GM23338 (cell line): ENCODE data around the gene CDKAL1. TPM values are rescaled to one million over a fixed set of nuclear protein-coding genes. Genes with fewer than 3 reads are reported as not detected.

Experiments
- ATAC-seq: fragments of 200-7000 bp; cut with Tn5 transposase; 3 replicates; pipeline ENCODE4 v1.9.1; 2020
- DNase-seq: peaks from one replicate; pipeline ENCODE4 v3.0.0-alpha.2; 2015; ENCODE audit warnings: low spot score
- H2AFZ ChIP-seq: fragments of 200-600 bp; sonication (generic); 2 replicates; pipeline ENCODE4 v1.8.0; 2016; ENCODE audit warnings: antibody characterized with exemption, mild to moderate bottlenecking, moderate library complexity
- H3F3A ChIP-seq: fragments of 200-600 bp; sonication (generic); replicated peaks from 2 replicates; pipeline ENCODE4 v1.8.0; 2017; ENCODE audit warnings: antibody characterized with exemption, mixed run types, low read depth
- H3K27ac ChIP-seq: fragments of 200-600 bp; sonication (generic); 2 replicates; pipeline ENCODE4 v1.6.1; 2016; ENCODE audit warnings: low read depth
- H3K27me3 ChIP-seq: fragments of 200-600 bp; sonication (generic); 2 replicates; pipeline ENCODE4 v1.8.0; 2016; ENCODE audit warnings: mild to moderate bottlenecking, mixed run types, moderate library complexity; ENCODE audit not compliant: insufficient read depth
- H3K36me3 ChIP-seq: fragments of 200-600 bp; sonication (generic); 2 replicates; pipeline ENCODE4 v1.8.0; 2016; ENCODE audit warnings: mild to moderate bottlenecking; ENCODE audit not compliant: insufficient read depth
- H3K4me1 ChIP-seq: fragments of 200-600 bp; sonication (generic); 2 replicates; pipeline ENCODE4 v1.8.0; 2016; ENCODE audit warnings: mild to moderate bottlenecking, moderate library complexity; ENCODE audit not compliant: insufficient read depth
- H3K4me2 ChIP-seq: fragments of 200-600 bp; sonication (generic); 2 replicates; pipeline ENCODE4 v1.7.1; 2017; ENCODE audit warnings: mixed run types
- H3K4me3 ChIP-seq: fragments of 200-600 bp; sonication (generic); 2 replicates; pipeline ENCODE4 v1.6.1; 2016; ENCODE audit warnings: mixed run types
- H3K79me2 ChIP-seq: fragments of 200-600 bp; sonication (generic); replicated peaks from 2 replicates; pipeline ENCODE4 v1.8.0; 2017; ENCODE audit warnings: mild to moderate bottlenecking; ENCODE audit not compliant: insufficient read depth
- H3K9me2 ChIP-seq: fragments of 200-600 bp; sonication (generic); 2 replicates; pipeline ENCODE4 v1.8.0; 2017; ENCODE audit not compliant: insufficient read depth
- H4K20me1 ChIP-seq: fragments of 200-600 bp; sonication (generic); replicated peaks from 2 replicates; pipeline ENCODE4 v1.8.0; 2017; ENCODE audit warnings: mild to moderate bottlenecking; ENCODE audit not compliant: insufficient read depth
- H3K27ac Mint-ChIP-seq: 2 replicates; pipeline ENCODE4 v1.8.0; 2020; ENCODE audit warnings: inconsistent platforms, mild to moderate bottlenecking, moderate library complexity, mixed read lengths
- H3K27me3 Mint-ChIP-seq: 3 replicates; pipeline ENCODE4 v1.8.0; 2022; ENCODE audit warnings: low read depth, mild to moderate bottlenecking, moderate library complexity, mixed read lengths, inconsistent platforms; ENCODE audit not compliant: insufficient read depth, poor library complexity
- H3K36me3 Mint-ChIP-seq: 3 replicates; pipeline ENCODE4 v1.8.0; 2021; ENCODE audit warnings: low read depth, mild to moderate bottlenecking, inconsistent platforms, moderate library complexity, mixed read lengths
- H3K4me1 Mint-ChIP-seq: 3 replicates; pipeline ENCODE4 v1.8.0; 2020; ENCODE audit warnings: mild to moderate bottlenecking, inconsistent platforms, mixed read lengths
- H3K4me3 Mint-ChIP-seq: 3 replicates; pipeline ENCODE4 v1.8.0; 2021; ENCODE audit warnings: moderate library complexity, mild to moderate bottlenecking, inconsistent platforms, mixed read lengths
- H3K9me3 Mint-ChIP-seq: 3 replicates; pipeline ENCODE4 v1.8.0; 2020; ENCODE audit warnings: moderate library complexity, mild to moderate bottlenecking, inconsistent platforms, mixed read lengths
- CREB1 ChIP-seq: fragments of 250-450 bp; sonication (Bioruptor Pico); IDR thresholded peaks from 2 replicates; pipeline ENCODE4 v1.5.0; 2020; ENCODE audit warnings: low read depth, mild to moderate bottlenecking, moderate library complexity
- EZH2 ChIP-seq: fragments of 200-600 bp; sonication (generic); IDR thresholded peaks from one replicate; pipeline ENCODE4 v1.8.0; 2017; ENCODE audit warnings: antibody characterized with exemption, mild to moderate bottlenecking, low read depth; ENCODE audit not compliant: unreplicated experiment
- EZH2phosphoT487 ChIP-seq: fragments of 200-600 bp; sonication (generic); IDR thresholded peaks from one replicate; pipeline ENCODE4 v1.8.1; 2018; ENCODE audit warnings: antibody characterized with exemption; ENCODE audit not compliant: unreplicated experiment
- JUNB ChIP-seq: IDR thresholded peaks from one replicate; pipeline ENCODE4 v1.6.1; 2016; ENCODE audit warnings: antibody characterized with exemption; ENCODE audit not compliant: unreplicated experiment
- NANOG ChIP-seq: IDR thresholded peaks from 2 replicates; pipeline ENCODE4 v1.6.1; 2016; ENCODE audit warnings: antibody characterized with exemption, borderline replicate concordance
- POLR2AphosphoS5 ChIP-seq: IDR thresholded peaks from 2 replicates; pipeline ENCODE4 v1.6.1; 2016; ENCODE audit warnings: antibody characterized with exemption, low read depth
- STAT1 ChIP-seq: IDR thresholded peaks from one replicate; pipeline ENCODE4 v1.6.1; 2016; ENCODE audit warnings: antibody characterized with exemption; ENCODE audit not compliant: unreplicated experiment
- ZNF114 ChIP-seq: fragments of 250-450 bp; sonication (Bioruptor Pico); IDR thresholded peaks from 2 replicates; pipeline ENCODE4 v1.5.0; 2020; ENCODE audit warnings: mild to moderate bottlenecking, moderate library complexity
- ZNF331 ChIP-seq: fragments of 250-450 bp; sonication (Bioruptor Pico); IDR thresholded peaks from 2 replicates; pipeline ENCODE4 v1.5.0; 2020; ENCODE audit warnings: low read depth, mild to moderate bottlenecking, moderate library complexity
- polyA plus RNA-seq: library from polyadenylated mRNA; unstranded; fragments of >200 nt; fragmentation: Nextera tagmentation; extraction: Ambion mirVana; gene quantifications from 2 replicates; pipeline ENCODE4 v1.2.1, GENCODE V29; 2016
- total RNA-seq: library from RNA; depleted of rRNA; stranded (reverse); fragments of >200 nt; shearing (Covaris generic); gene quantifications from 2 replicates; pipeline ENCODE4 v1.2.3, GENCODE V29; 2014
- TF ChIP-seq, protein P1 (sequence below), 2 experiments: fragments of 200-600 bp in 1 of 2; sonication (generic) in 1 of 2; conservative IDR thresholded peaks; 2 replicates each; pipeline versions ENCODE4 v1.5.1 to v1.6.1; 2016 to 2017; ENCODE audit warnings: antibody characterized with exemption in 2 of 2, low read depth in 2 of 2, mild to moderate bottlenecking in 2 of 2, moderate library complexity in 1 of 2
- TF ChIP-seq, protein P2 (sequence below): IDR thresholded peaks from 2 replicates; pipeline ENCODE4 v1.6.1; 2016; ENCODE audit warnings: antibody characterized with exemption
- TF ChIP-seq, protein P3 (sequence below): IDR thresholded peaks from one replicate; pipeline ENCODE4 v1.6.1; 2018; ENCODE audit warnings: antibody characterized with exemption; ENCODE audit not compliant: unreplicated experiment
- TF ChIP-seq, protein P4 (sequence below): fragments of 250-450 bp; sonication (Bioruptor Pico); IDR thresholded peaks from 2 replicates; pipeline ENCODE4 v1.5.0; 2020; ENCODE audit warnings: mild to moderate bottlenecking, moderate library complexity

Gene CDKAL1
- total and polyA plus RNA-seq, 2 experiments from 2014 or later, result 17.8 to 35.0 TPM

DNA sequence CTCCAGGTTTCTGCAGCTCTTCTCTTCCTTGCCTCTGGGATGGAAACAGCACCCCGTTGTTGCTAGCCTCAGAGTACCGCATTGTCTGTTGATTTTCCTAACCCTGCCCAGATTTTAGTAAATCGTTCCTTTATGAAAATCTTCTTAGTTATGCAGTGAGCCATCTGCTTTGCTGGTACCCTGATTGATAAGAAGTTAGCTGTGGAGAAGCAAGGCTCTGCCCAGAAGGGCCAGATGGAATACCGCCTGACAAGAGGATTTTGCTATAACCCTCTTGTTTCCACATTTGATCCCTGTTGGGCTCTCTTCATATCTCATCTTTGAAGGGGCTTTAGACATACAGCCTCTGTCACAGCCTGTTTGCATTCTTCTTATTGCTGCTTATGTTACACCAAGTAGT lies 229.0 kb downstream of the CDKAL1 start (continued):
- TF ChIP-seq CREB1 (CRISPR knock-in tag) (no peak), ZNF331 (no peak), EZH2phosphoT487 (no peak)

DNA sequence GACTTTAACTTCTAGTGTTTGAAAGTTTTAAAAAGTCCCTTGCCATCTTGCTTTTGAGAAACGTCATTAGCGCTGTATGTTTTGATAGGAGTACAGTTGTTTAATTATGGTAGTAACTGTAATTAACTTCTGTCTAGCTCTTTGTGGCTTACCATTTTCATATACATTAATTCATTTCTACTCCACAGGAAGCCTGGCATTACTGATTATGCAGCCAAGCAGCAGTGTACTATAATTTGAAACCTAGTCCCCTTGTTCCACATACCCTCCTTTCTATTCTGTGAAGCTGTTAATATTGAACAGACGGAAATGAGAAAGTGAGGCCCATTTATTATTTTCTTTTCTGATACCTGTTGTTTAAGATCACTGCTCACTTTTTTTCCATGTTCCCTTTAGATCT lies 235.4 kb downstream of the CDKAL1 start:
- Histone ChIP-seq H3K9me2 (no peaks in the 10 kb centered on the region), H3K27ac (no peak overlapping the region), H4K20me1 (no peaks in the 10 kb centered on the region), H3K4me1 (peaks cover 19% of the 10 kb centered on the region), H3K79me2 (no peaks in the 10 kb centered on the region), H3F3A (no peaks in the 10 kb centered on the region), H2AFZ (no peak overlapping the region), H3K36me3 (no peaks in the 10 kb centered on the region), H3K4me3 (no peak overlapping the region), H3K27me3 (no peaks in the 10 kb centered on the region), H3K4me2 (no peak overlapping the region)
- no peaks in the 10 kb centered on the region for H3K9me3 Mint-ChIP-seq
- peaks cover 29% of the 10 kb centered on the region for H3K4me1 Mint-ChIP-seq
- no peak overlapping the region for H3K4me3 Mint-ChIP-seq
- no peak overlapping the region for H3K27ac Mint-ChIP-seq
- H3K27me3 Mint-ChIP-seq, result no peaks in the 10 kb centered on the region
- no peaks in the 10 kb centered on the region for H3K36me3 Mint-ChIP-seq
- no peak for DNase-seq
- TF ChIP-seq EZH2 (no peak), EZH2phosphoT487 (no peak), JUNB (no peak), CREB1 (CRISPR knock-in tag) (no peak), STAT1 (no peak), POLR2AphosphoS5 (no peak), ZNF331 (no peak), ZNF114 (no peak), NANOG (no peak)
- TF ChIP-seq, protein P1, sequence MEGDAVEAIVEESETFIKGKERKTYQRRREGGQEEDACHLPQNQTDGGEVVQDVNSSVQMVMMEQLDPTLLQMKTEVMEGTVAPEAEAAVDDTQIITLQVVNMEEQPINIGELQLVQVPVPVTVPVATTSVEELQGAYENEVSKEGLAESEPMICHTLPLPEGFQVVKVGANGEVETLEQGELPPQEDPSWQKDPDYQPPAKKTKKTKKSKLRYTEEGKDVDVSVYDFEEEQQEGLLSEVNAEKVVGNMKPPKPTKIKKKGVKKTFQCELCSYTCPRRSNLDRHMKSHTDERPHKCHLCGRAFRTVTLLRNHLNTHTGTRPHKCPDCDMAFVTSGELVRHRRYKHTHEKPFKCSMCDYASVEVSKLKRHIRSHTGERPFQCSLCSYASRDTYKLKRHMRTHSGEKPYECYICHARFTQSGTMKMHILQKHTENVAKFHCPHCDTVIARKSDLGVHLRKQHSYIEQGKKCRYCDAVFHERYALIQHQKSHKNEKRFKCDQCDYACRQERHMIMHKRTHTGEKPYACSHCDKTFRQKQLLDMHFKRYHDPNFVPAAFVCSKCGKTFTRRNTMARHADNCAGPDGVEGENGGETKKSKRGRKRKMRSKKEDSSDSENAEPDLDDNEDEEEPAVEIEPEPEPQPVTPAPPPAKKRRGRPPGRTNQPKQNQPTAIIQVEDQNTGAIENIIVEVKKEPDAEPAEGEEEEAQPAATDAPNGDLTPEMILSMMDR (conservative IDR thresholded peaks at IDR 0.05; ENCODE audit: low read depth in 2 of 2), result no peak
- TF ChIP-seq, protein P2, sequence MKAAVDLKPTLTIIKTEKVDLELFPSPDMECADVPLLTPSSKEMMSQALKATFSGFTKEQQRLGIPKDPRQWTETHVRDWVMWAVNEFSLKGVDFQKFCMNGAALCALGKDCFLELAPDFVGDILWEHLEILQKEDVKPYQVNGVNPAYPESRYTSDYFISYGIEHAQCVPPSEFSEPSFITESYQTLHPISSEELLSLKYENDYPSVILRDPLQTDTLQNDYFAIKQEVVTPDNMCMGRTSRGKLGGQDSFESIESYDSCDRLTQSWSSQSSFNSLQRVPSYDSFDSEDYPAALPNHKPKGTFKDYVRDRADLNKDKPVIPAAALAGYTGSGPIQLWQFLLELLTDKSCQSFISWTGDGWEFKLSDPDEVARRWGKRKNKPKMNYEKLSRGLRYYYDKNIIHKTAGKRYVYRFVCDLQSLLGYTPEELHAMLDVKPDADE, result no peak
- TF ChIP-seq, protein P3, sequence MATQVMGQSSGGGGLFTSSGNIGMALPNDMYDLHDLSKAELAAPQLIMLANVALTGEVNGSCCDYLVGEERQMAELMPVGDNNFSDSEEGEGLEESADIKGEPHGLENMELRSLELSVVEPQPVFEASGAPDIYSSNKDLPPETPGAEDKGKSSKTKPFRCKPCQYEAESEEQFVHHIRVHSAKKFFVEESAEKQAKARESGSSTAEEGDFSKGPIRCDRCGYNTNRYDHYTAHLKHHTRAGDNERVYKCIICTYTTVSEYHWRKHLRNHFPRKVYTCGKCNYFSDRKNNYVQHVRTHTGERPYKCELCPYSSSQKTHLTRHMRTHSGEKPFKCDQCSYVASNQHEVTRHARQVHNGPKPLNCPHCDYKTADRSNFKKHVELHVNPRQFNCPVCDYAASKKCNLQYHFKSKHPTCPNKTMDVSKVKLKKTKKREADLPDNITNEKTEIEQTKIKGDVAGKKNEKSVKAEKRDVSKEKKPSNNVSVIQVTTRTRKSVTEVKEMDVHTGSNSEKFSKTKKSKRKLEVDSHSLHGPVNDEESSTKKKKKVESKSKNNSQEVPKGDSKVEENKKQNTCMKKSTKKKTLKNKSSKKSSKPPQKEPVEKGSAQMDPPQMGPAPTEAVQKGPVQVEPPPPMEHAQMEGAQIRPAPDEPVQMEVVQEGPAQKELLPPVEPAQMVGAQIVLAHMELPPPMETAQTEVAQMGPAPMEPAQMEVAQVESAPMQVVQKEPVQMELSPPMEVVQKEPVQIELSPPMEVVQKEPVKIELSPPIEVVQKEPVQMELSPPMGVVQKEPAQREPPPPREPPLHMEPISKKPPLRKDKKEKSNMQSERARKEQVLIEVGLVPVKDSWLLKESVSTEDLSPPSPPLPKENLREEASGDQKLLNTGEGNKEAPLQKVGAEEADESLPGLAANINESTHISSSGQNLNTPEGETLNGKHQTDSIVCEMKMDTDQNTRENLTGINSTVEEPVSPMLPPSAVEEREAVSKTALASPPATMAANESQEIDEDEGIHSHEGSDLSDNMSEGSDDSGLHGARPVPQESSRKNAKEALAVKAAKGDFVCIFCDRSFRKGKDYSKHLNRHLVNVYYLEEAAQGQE, result no peak
- TF ChIP-seq, protein P4, sequence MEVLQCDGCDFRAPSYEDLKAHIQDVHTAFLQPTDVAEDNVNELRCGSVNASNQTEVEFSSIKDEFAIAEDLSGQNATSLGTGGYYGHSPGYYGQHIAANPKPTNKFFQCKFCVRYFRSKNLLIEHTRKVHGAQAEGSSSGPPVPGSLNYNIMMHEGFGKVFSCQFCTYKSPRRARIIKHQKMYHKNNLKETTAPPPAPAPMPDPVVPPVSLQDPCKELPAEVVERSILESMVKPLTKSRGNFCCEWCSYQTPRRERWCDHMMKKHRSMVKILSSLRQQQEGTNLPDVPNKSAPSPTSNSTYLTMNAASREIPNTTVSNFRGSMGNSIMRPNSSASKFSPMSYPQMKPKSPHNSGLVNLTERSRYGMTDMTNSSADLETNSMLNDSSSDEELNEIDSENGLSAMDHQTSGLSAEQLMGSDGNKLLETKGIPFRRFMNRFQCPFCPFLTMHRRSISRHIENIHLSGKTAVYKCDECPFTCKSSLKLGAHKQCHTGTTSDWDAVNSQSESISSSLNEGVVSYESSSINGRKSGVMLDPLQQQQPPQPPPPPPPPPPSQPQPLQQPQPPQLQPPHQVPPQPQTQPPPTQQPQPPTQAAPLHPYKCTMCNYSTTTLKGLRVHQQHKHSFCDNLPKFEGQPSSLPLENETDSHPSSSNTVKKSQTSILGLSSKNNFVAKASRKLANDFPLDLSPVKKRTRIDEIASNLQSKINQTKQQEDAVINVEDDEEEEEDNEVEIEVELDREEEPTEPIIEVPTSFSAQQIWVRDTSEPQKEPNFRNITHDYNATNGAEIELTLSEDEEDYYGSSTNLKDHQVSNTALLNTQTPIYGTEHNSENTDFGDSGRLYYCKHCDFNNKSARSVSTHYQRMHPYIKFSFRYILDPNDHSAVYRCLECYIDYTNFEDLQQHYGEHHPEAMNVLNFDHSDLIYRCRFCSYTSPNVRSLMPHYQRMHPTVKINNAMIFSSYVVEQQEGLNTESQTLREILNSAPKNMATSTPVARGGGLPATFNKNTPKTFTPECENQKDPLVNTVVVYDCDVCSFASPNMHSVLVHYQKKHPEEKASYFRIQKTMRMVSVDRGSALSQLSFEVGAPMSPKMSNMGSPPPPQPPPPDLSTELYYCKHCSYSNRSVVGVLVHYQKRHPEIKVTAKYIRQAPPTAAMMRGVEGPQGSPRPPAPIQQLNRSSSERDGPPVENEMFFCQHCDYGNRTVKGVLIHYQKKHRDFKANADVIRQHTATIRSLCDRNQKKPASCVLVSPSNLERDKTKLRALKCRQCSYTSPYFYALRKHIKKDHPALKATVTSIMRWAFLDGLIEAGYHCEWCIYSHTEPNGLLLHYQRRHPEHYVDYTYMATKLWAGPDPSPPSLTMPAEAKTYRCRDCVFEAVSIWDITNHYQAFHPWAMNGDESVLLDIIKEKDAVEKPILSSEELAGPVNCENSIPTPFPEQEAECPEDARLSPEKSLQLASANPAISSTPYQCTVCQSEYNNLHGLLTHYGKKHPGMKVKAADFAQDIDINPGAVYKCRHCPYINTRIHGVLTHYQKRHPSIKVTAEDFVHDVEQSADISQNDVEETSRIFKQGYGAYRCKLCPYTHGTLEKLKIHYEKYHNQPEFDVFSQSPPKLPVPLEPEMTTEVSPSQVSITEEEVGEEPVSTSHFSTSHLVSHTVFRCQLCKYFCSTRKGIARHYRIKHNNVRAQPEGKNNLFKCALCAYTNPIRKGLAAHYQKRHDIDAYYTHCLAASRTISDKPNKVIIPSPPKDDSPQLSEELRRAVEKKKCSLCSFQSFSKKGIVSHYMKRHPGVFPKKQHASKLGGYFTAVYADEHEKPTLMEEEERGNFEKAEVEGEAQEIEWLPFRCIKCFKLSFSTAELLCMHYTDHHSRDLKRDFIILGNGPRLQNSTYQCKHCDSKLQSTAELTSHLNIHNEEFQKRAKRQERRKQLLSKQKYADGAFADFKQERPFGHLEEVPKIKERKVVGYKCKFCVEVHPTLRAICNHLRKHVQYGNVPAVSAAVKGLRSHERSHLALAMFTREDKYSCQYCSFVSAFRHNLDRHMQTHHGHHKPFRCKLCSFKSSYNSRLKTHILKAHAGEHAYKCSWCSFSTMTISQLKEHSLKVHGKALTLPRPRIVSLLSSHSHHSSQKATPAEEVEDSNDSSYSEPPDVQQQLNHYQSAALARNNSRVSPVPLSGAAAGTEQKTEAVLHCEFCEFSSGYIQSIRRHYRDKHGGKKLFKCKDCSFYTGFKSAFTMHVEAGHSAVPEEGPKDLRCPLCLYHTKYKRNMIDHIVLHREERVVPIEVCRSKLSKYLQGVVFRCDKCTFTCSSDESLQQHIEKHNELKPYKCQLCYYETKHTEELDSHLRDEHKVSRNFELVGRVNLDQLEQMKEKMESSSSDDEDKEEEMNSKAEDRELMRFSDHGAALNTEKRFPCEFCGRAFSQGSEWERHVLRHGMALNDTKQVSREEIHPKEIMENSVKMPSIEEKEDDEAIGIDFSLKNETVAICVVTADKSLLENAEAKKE (CRISPR knock-in tag), result no peak
- ATAC-seq, result no peak
